Body of pancreas (tissue), 4 donors: Measurements from ENCODE around the gene SHH. TPM values are rescaled to one million over a fixed set of nuclear protein-coding genes. Genes with fewer than 3 reads are reported as not detected.

Experiments used
- ATAC-seq: fragments of 150-250 bp; one replicate; pipeline ENCODE4 v1.9.1; 2016
- DNase-seq, 4 donors: peaks; one replicate each; pipeline ENCODE4 v3.0.0-alpha.2; 2019
- H3K27ac ChIP-seq, 4 donors: fragments of 200-600 bp; sonication (generic); 1 replicate in 3 of 4; 2 replicates in 1 of 4; pipeline versions ENCODE4 v1.5.1 to v1.6.1; 2016 to 2019; ENCODE audit warnings: mild to moderate bottlenecking in 1 of 4, mixed read lengths in 1 of 4, moderate library complexity in 1 of 4
- H3K27me3 ChIP-seq, 2 donors: fragments of 200-600 bp; sonication (generic); one replicate each; pipeline ENCODE4 v1.6.0; 2016; ENCODE audit warnings: mild to moderate bottlenecking in 1 of 2
- H3K36me3 ChIP-seq, 2 donors: fragments of 200-600 bp; sonication (generic); replicated peaks in 1 of 2; 2 replicates each; pipeline ENCODE4 v1.5.1; 2016; ENCODE audit warnings: low read depth in 2 of 2; ENCODE audit not compliant: insufficient read depth in 1 of 2
- H3K4me1 ChIP-seq: fragments of 200-600 bp; sonication (generic); one replicate; pipeline ENCODE4 v1.6.0; 2016
- H3K4me3 ChIP-seq, 2 donors: fragments of 200-600 bp; sonication (generic); 1 replicate in 1 of 2; 2 replicates in 1 of 2; pipeline ENCODE4 v1.5.1; 2016 to 2019
- H3K9me3 ChIP-seq, 3 donors: fragments of 200-600 bp; sonication (generic); 1 replicate in 2 of 3; 2 replicates in 1 of 3; pipeline ENCODE4 v1.5.1; 2016
- CTCF ChIP-seq, 7 experiments: fragments of 450-650 bp in 4 of 7; fragments of 200-600 bp in 3 of 7; sonication (generic) in 3 of 7; IDR thresholded peaks; one replicate each; pipeline ENCODE4 v1.5.1; 2016 to 2019; ENCODE audit warnings: antibody characterized with exemption in 7 of 7
- POLR2A ChIP-seq, 3 donors: fragments of 450-650 bp; IDR thresholded peaks; one replicate each; pipeline ENCODE4 v1.6.1; 2016; ENCODE audit warnings: antibody characterized with exemption in 3 of 3, mild to moderate bottlenecking in 2 of 3
- whole genome bisulfite sequencing, 2 donors: methylation state at CpG; one replicate each; pipeline ENCODE4 v1.1.5; 2017; 5-methylcytosine and 5-hydroxymethylcytosine counted together
- intact Hi-C: fragments of 100-400 bp; cut with DNase I; formaldehyde crosslinking; loops from one replicate; pipeline ENCODE4 v1.15.1; 2023
- total RNA-seq, 2 donors: library from RNA; depleted of rRNA; stranded (reverse); fragments of >200 nt; gene quantifications; one replicate each; pipeline ENCODE4 v1.1.0, GENCODE V29; 2016

SHH gene
- total RNA-seq, 2 donors from 2014 or later = 0.33 to 0.78 TPM

GRCh38 chr7:155753446-155753965 lies 58.8 kb downstream of the SHH start:
- Histone ChIP-seq H3K36me3 (no peaks in the 10 kb centered on the region), H3K27ac (no peak overlapping the region), H3K4me3 (no peak overlapping the region), H3K27me3 (no peaks in the 10 kb centered on the region), H3K4me1 (peaks cover 45% of the 10 kb centered on the region), H3K9me3 (no peaks in the 10 kb centered on the region)
- TF ChIP-seq POLR2A (IDR thresholded peaks at IDR 0.05) (no peak), CTCF (IDR thresholded peaks at IDR 0.05) (no peak)
- WGBS, 2 donors = 65% methylated on average over 10 of the region's 10 CpGs
- DNase-seq (no peak), ATAC-seq (no peak)
- intact Hi-C loops = no loop called here

- intact Hi-C loops = no loop called here
- ATAC-seq (no peak), DNase-seq (no peak)
- 88 to 93% methylated on average over 9 of the region's 9 CpGs for WGBS, 2 donors
- peaks cover 45% of the 10 kb centered on the region for H3K4me1 ChIP-seq
- no peak overlapping the region for H3K27ac ChIP-seq
- H3K36me3 ChIP-seq = no peaks in the 10 kb centered on the region
- no peak for TF ChIP-seq CTCF (IDR thresholded peaks at IDR 0.05)
- no peak for TF ChIP-seq POLR2A (IDR thresholded peaks at IDR 0.05)
- H3K9me3 ChIP-seq = no peaks in the 10 kb centered on the region
- H3K27me3 ChIP-seq = no peaks in the 10 kb centered on the region
- H3K4me3 ChIP-seq = no peak overlapping the region
Measured at GRCh38 chr7:155752756-155753445, 59.4 kb downstream of the SHH start.

- Histone ChIP-seq H3K27me3 (no peaks in the 10 kb centered on the region), H3K27ac (no peak overlapping the region), H3K9me3 (no peaks in the 10 kb centered on the region), H3K4me3 (no peak overlapping the region), H3K36me3 (peaks cover 0 to 2% of the 10 kb centered on the region in 2 donors), H3K4me1 (peaks cover 45% of the 10 kb centered on the region)
- DNase-seq (no peak), ATAC-seq (no peak)
- TF ChIP-seq POLR2A (IDR thresholded peaks at IDR 0.05) (no peak), CTCF (IDR thresholded peaks at IDR 0.05) (no peak)
- intact Hi-C loops = no loop called here
- WGBS, 2 donors = 72 to 76% methylated on average over 4 of the region's 4 CpGs
Measured at GRCh38 chr7:155751409-155751808, 60.9 kb downstream of the SHH start.

GRCh38 chr7:155750255-155751125 lies 61.8 kb downstream of the SHH start:
- 81 to 82% methylated on average over 5 of the region's 5 CpGs for WGBS, 2 donors
- no peak for TF ChIP-seq CTCF (IDR thresholded peaks at IDR 0.05)
- TF ChIP-seq POLR2A (IDR thresholded peaks at IDR 0.05) = no peak
- Histone ChIP-seq H3K4me1 (peaks cover 44% of the 10 kb centered on the region), H3K27ac (no peak overlapping the region), H3K27me3 (no peaks in the 10 kb centered on the region), H3K4me3 (no peak overlapping the region), H3K9me3 (no peaks in the 10 kb centered on the region), H3K36me3 (peaks cover 4 to 7% of the 10 kb centered on the region in 2 donors)
- intact Hi-C loops = no loop called here
- DNase-seq = no peak
- ATAC-seq = no peak

Other genes with a start within 250 kb of the SHH start
- 10 to 100 TPM; 30.6 to 78.4 TPM for gene RBM33, start 167.8 kb downstream of the SHH start, total RNA-seq